ENCODE measurements around the gene PRR36.

DNA sequence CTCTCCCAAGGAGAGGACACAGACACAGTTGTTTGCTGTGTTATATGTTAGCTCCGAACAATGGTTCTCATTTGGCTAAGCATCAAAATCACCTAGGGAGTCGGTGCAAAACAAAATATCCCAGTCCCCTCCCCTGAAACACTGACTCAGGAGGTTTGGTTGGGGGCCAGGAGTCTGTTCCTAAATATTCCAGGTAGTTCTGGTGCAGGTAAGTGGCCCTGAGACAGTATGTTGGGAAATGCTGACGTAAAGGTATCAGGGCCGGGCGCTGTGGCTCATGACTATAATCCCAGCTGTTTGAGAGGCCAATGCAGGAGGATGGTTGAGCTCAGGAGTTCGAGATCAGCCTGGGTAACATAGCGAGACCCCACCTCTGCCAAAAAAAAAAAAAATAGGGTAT, 27.1 kb upstream of the PRR36 start:
- TF ChIP-seq GATA2 (IDR thresholded peaks at IDR 0.05; ENCODE audit: low read depth, low read length) (no peak), GATA3 (IDR thresholded peaks at IDR 0.05; ENCODE audit: low read depth, low read length) (no peak)
